Ascending aorta (tissue), 2 donors: ENCODE measurements around the gene ZNF277. TPM values are rescaled to one million over a fixed set of nuclear protein-coding genes. Genes with fewer than 3 reads are reported as not detected.

Experiments
- DNase-seq, 2 donors: peaks; one replicate each; pipeline ENCODE4 v3.0.0-alpha.2; 2019; ENCODE audit warnings: low spot score in 2 of 2
- H3K27ac ChIP-seq, 2 donors: fragments of 200-600 bp; sonication (generic); one replicate each; pipeline ENCODE4 v1.5.1; 2016 to 2017; ENCODE audit warnings: mild to moderate bottlenecking in 1 of 2
- H3K27me3 ChIP-seq: fragments of 200-600 bp; sonication (generic); one replicate; pipeline ENCODE4 v1.5.1; 2017
- H3K36me3 ChIP-seq, 2 donors: fragments of 200-600 bp; sonication (generic); one replicate each; pipeline ENCODE4 v1.5.1; 2016
- H3K4me1 ChIP-seq, 2 donors: fragments of 200-600 bp; sonication (generic); one replicate each; pipeline ENCODE4 v1.5.1; 2016 to 2017; ENCODE audit warnings: mild to moderate bottlenecking in 1 of 2
- H3K4me3 ChIP-seq, 2 donors: fragments of 200-600 bp; sonication (generic); one replicate each; pipeline ENCODE4 v1.5.1; 2016 to 2017; ENCODE audit warnings: mild to moderate bottlenecking in 1 of 2
- H3K9me3 ChIP-seq, 2 donors: fragments of 200-600 bp; sonication (generic); one replicate each; pipeline ENCODE4 v1.5.1; 2016
- CTCF ChIP-seq, 3 experiments: fragments of 200-600 bp in 2 of 3; fragments of 450-650 bp in 1 of 3; sonication (generic) in 2 of 3; IDR thresholded peaks; one replicate each; pipeline ENCODE4 v1.5.1; 2016 to 2019; ENCODE audit warnings: antibody characterized with exemption in 3 of 3, mild to moderate bottlenecking in 1 of 3, moderate library complexity in 1 of 3
- intact Hi-C: fragments of 100-400 bp; cut with DNase I; formaldehyde crosslinking; loops from one replicate; pipeline ENCODE4 v1.15.1; 2023
- total RNA-seq: library from RNA; depleted of rRNA; stranded (reverse); fragments of >200 nt; gene quantifications from one replicate; pipeline ENCODE4 v1.1.0, GENCODE V29; 2016

The ZNF277 gene
- total RNA-seq, 1 donor from 2014 or later = 0.43 TPM

GRCh38 chr7:112192236-112193154 lies 14.0 kb upstream of the ZNF277 start:
- Histone ChIP-seq H3K4me3 (no peak overlapping the region), H3K27me3 (no peaks in the 10 kb centered on the region), H3K36me3 (no peaks in the 10 kb centered on the region), H3K9me3 (no peaks in the 10 kb centered on the region), H3K27ac (no peak overlapping the region), H3K4me1 (peaks cover 0 to 5% of the 10 kb centered on the region in 2 donors)
- TF ChIP-seq CTCF (IDR thresholded peaks at IDR 0.05) = no peak
- DNase-seq = no peak
- intact Hi-C loops = no loop called here

GRCh38 chr7:112193915-112194502 lies 12.5 kb upstream of the ZNF277 start:
- no peak for DNase-seq
- Histone ChIP-seq H3K36me3 (no peaks in the 10 kb centered on the region), H3K27me3 (no peaks in the 10 kb centered on the region), H3K4me1 (peaks cover 0 to 5% of the 10 kb centered on the region in 2 donors), H3K4me3 (no peak overlapping the region), H3K27ac (no peak overlapping the region), H3K9me3 (no peaks in the 10 kb centered on the region)
- intact Hi-C loops = no loop called here
- TF ChIP-seq CTCF (IDR thresholded peaks at IDR 0.05) = no peak

GRCh38 chr7:112195717-112196116 lies 10.8 kb upstream of the ZNF277 start:
- TF ChIP-seq CTCF (IDR thresholded peaks at IDR 0.05) = no peak
- intact Hi-C loops = no loop called here
- Histone ChIP-seq H3K9me3 (no peaks in the 10 kb centered on the region), H3K4me1 (peaks cover 0 to 5% of the 10 kb centered on the region in 2 donors), H3K27ac (no peak overlapping the region), H3K27me3 (no peaks in the 10 kb centered on the region), H3K4me3 (no peak overlapping the region), H3K36me3 (no peaks in the 10 kb centered on the region)
- no peak for DNase-seq

DNA sequence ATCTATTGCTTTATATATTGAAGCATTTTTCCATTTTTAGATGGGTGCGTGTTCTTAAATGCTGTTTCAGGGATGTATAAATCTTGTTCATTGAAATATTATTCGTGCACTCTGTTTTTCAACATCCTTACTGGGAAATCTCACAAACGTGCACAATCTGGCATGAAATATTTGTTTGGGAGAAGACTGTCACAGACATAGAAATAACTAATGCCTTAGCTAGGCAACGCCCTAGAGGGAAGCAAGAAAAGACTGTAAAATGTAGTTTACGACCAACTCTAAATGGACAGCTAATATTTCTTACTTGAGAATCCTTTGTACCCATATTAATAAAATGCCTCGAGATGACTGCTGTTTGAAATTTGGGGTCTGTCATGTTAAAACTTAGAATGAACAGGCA lies 9.2 kb upstream of the ZNF277 start:
- no peak overlapping the region for H3K4me3 ChIP-seq
- peaks cover 0 to 2% of the 10 kb centered on the region in 2 donors for H3K4me1 ChIP-seq
- DNase-seq = no peak
- no peaks in the 10 kb centered on the region for H3K27me3 ChIP-seq
- H3K27ac ChIP-seq = no peak overlapping the region
- TF ChIP-seq CTCF (IDR thresholded peaks at IDR 0.05) = no peak
- H3K36me3 ChIP-seq = no peaks in the 10 kb centered on the region
- intact Hi-C loops = no loop called here
- H3K9me3 ChIP-seq = no peaks in the 10 kb centered on the region

GRCh38 chr7:112199035-112199655 lies 7.3 kb upstream of the ZNF277 start:
- no peak for TF ChIP-seq CTCF (IDR thresholded peaks at IDR 0.05)
- Histone ChIP-seq H3K27me3 (no peaks in the 10 kb centered on the region), H3K9me3 (no peaks in the 10 kb centered on the region), H3K36me3 (no peaks in the 10 kb centered on the region), H3K4me1 (no peaks in the 10 kb centered on the region), H3K27ac (no peak overlapping the region), H3K4me3 (no peak overlapping the region)
- DNase-seq = no peak
- intact Hi-C loops = no loop called here
